Activated CD8-positive, alpha-beta memory T cell treated with anti-CD3 and anti-CD28 coated beads, Interleukin-2, amount 50 U/mL, for 24 hours (primary cell): Measurements from ENCODE around the gene ZNF746.
"Not testable (repeated sequence)": the region's sequence is repeated elsewhere in the genome, so short reads cannot be mapped to it uniquely, and the experiment has no call there.

Experiments used
- DNase-seq: peaks from one replicate; pipeline ENCODE4 v3.0.0-alpha.2; 2020; ENCODE audit errors: extremely low read depth

Gene ZNF746

DNA sequence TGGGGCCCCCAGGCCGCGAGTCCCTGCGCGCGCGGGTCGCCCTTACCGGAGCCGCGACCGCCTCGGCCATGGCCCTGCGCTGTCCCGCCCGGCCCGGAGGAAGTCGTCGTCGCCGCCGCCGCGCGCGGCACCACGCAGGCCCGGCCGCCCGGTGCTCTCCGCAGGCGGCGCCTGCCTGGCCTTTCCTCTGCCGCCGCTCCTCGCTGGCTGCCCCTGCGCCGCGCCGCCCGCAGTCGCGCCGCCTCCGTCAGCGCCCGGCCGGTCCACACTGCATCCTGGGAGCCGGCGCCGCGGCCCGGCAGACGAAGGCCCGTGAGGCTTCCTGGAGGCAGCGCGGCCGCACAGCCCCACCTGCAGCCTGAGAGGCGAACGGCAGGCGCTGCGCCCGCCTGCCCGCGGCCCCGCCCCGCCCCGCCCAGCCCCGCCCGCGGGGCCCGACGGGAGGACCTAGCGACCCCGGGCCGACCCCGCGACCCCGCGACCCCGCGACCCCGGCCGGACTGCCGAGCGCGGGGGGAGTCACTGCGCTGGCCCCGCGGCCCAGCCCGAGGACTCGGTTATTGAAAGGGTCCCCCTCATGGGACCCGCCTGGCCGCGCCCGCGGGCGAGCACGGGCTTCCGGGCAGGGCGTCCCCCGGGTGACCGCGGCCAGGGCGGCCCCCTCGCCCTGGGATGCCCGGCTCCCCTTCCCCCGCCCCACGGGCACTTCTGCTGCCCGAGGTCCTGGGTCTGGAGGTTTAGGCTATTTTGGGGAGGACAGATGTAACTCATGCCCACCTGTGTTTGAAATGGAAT lies at the start of gene ZNF746:
TSS of gene ZNF746 (minus strand) at position 343 of the 795 bp plus-strand sequence. CDS start at position 70, 273 bp downstream.
- DNase-seq, result peak; percentile 34

DNA sequence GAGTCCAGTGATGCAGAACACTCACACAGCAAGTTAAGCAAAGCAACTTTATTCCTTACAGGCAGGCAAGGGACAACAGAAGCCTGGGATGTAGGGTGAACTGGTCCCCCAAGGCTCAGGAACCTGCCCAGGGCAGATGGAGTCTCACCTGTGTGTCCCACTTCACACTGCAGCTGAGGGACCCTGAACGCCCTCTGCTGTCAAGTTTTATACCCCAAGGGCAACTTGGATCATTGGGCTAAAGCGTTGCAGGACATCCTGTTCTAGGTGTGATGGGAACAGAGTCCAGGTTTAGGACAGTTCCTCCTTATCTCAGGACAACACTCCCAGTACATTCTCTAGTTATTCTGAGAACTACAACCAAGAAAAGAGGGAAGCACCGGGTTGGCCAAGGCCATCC lies 49.5 kb upstream of the ZNF746 start:
- DNase-seq, result no peak

DNA sequence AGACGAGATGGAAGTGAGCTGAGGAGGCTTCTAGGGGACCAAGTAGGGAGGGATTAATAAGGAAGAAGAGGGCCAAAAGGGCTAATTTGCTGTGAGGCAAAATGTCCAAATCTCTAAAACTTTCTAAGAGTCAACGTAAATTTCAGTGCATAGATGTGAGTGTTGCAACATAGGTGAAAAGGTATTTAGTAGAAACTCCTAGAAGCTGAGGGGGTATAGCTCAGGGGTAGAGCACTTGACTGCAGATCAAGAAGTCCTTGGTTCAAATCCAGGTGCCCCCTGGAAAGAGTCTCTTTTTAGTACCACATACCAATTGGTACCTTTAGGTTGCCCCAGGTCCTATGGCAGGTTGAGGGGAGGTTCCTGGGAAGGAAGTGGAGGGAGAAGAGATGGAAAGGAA lies 48.7 kb upstream of the ZNF746 start:
- no peak for DNase-seq

DNA sequence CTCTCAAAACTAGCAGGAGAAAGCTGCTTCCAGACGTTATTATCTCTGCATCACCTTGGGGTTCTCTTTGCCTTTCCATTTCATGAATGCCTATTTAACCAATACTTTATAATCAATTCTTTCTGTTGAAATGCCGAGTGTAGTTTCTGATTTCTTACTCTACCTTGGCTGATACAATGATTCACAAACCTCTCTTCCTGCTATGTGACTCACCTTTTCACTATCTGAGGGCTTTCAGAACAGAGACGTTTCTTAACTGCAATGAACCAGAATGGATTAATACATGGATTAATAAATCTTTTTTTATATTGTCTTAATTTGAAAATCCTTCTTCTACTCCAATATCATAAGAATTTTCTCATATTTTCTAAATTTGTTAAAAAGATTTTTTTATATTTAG lies 46.4 kb upstream of the ZNF746 start:
- DNase-seq, result no peak

GRCh38 chr7:149532654-149533053 lies 35.0 kb upstream of the ZNF746 start:
- DNase-seq, result no peak

DNA sequence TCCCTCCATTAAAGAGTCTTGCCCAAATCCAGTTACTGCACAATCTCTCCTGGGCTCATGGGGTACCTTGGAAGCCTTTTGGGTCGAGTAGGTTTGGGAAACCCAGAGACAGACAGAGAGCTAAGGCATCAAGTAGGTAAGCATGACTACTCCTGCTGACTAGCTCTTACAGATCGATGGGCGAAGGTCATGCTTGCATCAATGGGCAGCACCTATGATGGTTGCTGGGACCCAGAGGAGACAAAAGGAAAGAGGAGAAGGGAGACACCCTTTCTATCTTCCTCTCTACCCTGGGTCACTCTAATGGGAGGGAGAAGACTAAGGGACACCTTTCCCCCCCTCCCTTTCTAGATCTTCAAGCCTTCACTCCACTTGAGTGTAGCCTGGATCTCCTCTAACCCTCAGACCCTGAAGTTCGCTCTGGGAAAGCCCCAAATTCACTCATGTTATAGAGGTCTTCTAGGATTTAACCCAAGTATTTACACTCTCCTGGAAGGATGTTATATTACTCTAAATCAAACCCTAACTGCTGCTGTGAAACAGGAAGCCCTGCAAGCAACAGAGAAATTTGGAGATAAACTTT lies 31.6 kb upstream of the ZNF746 start:
- no peak for DNase-seq

GRCh38 chr7:149527414-149527813 lies 29.8 kb upstream of the ZNF746 start:
- DNase-seq, result no peak

- DNase-seq, result no peak
These were observed 27.7 kb upstream of the ZNF746 start for GRCh38 chr7:149525280-149525679.

GRCh38 chr7:149524394-149524793 lies 26.8 kb upstream of the ZNF746 start:
- DNase-seq, result no peak

GRCh38 chr7:149510248-149510647 lies 12.6 kb upstream of the ZNF746 start:
- DNase-seq, result no peak

DNA sequence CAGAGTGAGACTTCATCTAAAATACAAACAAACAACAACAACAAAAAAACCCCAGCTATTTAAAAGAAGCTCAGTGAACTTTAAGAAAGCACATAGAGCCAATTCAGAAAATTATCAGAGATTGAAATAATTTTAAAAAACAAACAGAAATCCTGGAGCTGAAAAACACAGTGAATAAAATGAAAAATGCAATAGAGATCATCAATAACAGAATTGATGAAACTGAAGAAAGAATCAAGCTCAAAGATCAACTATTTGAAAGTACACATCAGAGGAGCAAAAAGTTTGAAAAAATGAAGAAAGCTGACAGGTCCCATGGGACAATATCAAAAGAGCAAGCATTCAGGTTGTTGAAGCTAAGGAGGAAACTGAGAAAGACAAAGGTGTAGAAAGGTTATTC lies 12.2 kb upstream of the ZNF746 start:
- no peak for DNase-seq

DNA sequence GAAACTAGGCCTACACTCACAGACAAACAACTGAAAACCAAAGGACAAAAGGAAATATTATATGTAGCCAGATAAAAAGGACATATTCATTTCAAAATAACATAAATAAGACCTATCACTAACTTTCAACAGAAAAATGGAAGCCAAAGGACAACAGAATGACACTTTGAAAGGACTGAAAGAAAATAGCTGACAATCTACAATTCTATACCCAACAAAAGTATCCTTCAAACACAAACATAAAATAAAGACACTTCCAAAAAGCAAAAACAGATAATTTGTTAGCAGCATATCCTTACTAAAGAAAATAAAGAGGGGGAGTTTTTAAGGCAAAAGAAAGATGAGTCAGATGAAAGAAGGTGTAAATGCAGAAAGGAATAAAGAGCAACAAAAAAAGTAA lies 7.9 kb upstream of the ZNF746 start:
- no peak for DNase-seq

DNA sequence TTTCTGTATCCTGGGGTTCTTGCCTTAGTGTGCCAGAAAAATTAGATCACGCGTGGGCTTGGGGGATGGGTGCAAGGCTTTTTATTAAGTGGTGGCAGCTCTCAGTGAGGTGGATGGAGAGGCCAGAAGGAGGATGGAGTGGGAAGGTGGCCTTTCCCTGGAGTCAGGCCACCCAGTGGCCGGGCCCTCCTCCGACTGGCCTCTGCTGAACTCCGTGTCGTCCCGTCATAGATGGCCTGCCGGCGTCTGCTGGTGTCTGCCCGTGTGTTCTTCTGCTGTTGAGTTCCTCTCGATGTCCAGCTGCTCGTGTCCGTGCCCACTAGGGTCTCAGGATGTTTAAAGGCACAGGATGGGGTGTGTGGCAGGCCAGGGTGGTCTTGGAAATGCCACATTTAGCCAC lies 4.0 kb upstream of the ZNF746 start:
- no peak for DNase-seq

DNA sequence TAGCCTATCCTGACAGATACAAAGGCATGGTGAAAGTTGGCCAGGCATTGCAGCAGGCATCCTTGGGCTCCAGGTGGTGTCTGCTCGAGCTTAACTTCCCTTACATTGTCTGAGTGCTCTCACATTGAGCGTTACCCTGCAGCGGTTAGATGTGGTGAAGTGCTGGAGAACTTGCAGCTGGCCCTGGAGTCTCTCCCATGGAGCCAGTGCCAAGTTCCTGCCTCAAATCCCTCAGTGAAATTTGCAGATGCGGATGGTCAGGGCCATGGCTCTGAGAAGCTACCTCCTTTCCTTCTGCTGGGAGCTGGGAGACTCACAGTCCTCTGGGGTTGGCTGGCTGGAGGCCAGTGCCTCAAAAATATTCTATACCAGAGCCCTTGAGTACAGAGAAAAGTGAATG lies 3.3 kb upstream of the ZNF746 start:
- no peak for DNase-seq

DNA sequence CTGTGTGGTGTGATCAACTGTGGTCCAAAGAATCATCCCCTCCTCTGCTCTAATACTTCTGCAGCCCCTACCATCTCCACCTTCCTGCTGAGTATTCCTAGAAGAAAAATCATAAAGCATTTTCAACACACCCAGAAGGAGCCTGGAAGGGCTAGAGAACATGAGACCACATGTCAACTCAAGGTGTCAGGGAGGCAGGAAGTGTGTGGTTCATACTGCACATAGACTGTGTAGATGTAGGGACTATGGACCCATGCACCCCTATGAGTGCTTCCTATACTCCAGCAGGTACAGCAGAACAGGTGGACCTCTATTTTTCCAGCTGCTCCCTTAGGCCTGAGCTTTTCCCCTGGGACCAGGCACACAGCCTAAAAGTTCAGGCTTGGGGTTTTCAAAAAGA lies 2.6 kb upstream of the ZNF746 start:
- no peak for DNase-seq

DNA sequence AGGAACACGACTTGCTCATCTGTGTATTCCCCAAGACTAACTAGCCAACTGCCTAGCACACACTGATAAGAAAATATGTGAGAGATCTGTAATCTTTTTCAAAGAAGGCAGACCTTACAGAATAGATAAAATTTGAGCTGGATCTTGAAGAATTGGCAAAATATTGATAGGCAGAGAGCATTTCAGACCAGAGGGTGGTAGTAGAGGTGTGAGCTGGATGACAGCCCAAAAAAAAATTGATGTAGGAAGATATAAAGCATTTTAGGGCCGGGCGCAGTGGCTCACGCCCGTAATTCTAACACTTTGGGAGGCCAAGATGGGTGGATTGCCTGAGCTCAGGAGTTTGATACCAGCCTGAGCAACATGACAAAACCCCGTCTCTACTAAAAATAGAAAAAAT lies 1.2 kb upstream of the ZNF746 start:
- DNase-seq, result no peak

DNA sequence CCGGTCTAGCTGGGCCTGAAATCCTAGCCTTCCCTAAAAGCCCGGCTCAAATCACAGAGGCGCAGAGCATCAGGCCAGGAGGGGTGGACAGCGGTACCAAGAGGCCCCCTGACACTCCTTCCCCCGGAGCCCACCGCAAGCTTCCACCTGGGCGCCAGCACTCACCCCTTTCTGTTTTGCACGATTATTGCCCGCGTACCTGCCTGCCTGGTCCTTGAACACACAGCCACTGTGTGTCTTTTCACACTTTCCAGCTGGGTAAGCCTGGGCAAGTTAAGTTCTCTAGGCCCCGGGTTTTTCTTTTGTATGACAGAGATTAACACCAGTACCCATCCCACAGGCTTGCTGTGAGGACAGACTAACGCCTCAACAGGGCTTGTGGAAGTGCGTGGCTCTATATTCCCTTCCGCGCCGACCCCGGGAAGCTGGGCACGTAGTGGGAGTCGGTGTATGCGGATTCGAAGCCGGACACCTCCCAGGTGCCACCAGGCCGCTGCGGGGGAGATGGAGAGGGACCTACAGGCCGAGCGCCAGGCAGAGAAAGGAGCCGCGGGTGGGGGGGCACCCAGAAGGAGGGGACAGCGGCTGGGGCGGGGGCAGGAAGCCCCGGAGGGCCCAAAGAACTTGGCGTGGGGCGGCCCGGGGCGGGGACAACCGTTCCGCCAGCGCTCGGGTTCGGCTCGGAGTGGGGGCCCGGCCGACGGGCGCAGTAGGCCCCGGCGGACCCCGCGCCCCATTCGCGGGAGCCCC lies 792 bp downstream of the ZNF746 start:
- no peak for DNase-seq

GRCh38 chr7:149495785-149496641 lies 1.6 kb downstream of the ZNF746 start:
- no peak for DNase-seq

GRCh38 chr7:149494738-149495368 lies 2.8 kb downstream of the ZNF746 start:
- DNase-seq, result no peak

GRCh38 chr7:149493975-149494374 lies 3.6 kb downstream of the ZNF746 start:
- DNase-seq, result not testable (repeated sequence)

DNA sequence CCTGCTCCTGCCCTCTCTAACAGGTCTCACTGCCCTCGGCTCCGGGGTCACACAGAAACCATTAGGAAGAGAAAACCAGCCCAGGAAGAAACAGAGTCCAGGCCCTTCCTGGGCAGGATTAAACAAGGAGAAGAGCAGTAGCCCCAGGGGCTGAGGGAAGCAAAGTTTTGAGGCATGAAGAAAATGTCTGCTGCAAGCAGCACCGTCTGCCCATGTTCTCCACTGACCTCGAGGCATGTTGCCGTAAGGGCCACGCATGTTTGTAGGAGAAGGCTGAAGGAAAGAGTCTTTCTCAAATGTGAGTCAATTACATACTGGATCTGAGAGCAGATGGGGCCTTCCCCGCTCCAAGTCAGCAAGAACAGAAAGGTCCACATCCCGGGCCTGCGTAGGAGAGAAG lies 4.2 kb downstream of the ZNF746 start:
- DNase-seq, result no peak
